ENCODE results near the gene COL18A1. TPM values are rescaled to one million over a fixed set of nuclear protein-coding genes. Genes with fewer than 3 reads are reported as not detected.
"Not testable (repeated sequence)": the region's sequence is repeated elsewhere in the genome, so short reads cannot be mapped to it uniquely, and the experiment has no call there.

The COL18A1 gene
- total RNA-seq, 1 donor from 2014 or later, result 535 TPM

DNA sequence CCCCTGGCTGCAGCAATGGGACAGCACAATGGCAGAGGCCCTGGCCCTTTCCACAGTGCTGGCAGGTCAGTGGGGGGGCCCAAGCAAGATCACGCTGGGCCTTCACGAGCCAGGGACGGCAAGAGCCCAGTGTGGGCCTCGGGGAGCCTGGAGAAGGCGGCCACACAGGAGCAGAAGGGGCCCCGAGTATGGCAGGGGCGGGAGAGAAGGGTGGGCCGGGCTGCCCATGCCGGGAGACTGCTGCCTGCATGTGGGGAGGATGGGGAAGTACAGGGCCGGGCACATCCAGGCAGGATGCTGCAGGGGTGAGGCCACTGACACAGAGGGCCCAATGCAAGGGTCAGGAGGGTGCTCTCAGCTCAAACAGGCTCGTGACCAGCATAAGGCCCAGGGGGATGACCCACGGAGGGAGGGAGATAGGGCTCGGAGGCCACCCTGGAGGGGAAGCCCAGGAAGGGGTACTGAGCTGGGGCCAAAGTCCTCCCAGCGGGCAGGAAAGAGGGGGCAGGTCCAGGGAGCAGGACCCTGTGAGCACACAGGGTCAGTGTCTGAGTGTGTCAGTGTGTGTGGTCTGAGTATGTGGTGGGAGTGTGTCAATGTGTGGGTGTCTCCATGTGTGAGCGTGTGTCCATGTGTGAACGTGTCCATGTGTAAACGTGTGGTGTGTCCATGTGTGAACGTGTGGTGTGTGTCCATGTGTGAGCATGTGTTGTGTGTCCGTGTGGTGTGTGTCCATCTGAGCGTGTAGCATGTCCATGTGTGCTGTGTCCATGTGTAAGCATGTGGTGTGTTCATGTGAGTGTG lies 124.2 kb downstream of the COL18A1 start:
- no peak overlapping the region for H3K4me3 ChIP-seq (ENCODE audit: low read depth, low read length)
- no peak for DNase-seq (ENCODE audit: low read depth)
- TF ChIP-seq, protein P1, sequence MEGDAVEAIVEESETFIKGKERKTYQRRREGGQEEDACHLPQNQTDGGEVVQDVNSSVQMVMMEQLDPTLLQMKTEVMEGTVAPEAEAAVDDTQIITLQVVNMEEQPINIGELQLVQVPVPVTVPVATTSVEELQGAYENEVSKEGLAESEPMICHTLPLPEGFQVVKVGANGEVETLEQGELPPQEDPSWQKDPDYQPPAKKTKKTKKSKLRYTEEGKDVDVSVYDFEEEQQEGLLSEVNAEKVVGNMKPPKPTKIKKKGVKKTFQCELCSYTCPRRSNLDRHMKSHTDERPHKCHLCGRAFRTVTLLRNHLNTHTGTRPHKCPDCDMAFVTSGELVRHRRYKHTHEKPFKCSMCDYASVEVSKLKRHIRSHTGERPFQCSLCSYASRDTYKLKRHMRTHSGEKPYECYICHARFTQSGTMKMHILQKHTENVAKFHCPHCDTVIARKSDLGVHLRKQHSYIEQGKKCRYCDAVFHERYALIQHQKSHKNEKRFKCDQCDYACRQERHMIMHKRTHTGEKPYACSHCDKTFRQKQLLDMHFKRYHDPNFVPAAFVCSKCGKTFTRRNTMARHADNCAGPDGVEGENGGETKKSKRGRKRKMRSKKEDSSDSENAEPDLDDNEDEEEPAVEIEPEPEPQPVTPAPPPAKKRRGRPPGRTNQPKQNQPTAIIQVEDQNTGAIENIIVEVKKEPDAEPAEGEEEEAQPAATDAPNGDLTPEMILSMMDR (conservative IDR thresholded peaks at IDR 0.05; ENCODE audit: low read depth, low read length), result no peak

DNA sequence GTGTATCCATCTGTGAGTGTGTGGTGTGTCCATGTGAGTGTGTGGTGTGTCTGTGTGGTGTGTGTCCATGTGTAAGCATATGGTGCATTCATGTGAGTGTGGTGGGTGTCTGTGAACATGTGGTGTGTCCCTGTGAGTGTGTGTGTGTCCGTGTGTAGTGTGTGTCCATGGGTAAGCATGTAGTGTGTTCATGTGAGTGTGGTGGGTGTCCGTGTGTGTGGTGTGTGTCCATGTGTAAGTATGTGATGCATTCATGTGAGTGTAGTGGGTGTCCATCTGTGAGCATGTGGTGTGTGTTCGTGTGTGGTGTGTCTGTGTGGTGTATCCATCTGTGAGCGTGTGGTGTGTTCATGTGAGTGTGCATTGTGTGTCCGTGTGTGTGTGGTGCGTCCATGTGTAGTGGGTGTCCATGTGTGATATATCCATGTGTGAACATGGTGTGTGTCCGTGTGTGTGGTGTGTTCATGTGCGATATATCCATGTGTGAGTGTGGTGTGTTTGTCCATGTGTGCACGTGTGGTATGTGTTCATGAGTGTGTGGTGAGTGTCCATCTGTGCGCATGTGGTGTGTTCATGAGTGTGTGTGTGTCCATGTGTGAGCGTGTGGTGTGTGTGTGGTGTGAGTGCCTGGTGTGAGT lies 124.9 kb downstream of the COL18A1 start:
- no peak for DNase-seq (ENCODE audit: low read depth)
- no peak overlapping the region for H3K4me3 ChIP-seq (ENCODE audit: low read depth, low read length)
- TF ChIP-seq, protein P1 (conservative IDR thresholded peaks at IDR 0.05; ENCODE audit: low read depth, low read length), result no peak

DNA sequence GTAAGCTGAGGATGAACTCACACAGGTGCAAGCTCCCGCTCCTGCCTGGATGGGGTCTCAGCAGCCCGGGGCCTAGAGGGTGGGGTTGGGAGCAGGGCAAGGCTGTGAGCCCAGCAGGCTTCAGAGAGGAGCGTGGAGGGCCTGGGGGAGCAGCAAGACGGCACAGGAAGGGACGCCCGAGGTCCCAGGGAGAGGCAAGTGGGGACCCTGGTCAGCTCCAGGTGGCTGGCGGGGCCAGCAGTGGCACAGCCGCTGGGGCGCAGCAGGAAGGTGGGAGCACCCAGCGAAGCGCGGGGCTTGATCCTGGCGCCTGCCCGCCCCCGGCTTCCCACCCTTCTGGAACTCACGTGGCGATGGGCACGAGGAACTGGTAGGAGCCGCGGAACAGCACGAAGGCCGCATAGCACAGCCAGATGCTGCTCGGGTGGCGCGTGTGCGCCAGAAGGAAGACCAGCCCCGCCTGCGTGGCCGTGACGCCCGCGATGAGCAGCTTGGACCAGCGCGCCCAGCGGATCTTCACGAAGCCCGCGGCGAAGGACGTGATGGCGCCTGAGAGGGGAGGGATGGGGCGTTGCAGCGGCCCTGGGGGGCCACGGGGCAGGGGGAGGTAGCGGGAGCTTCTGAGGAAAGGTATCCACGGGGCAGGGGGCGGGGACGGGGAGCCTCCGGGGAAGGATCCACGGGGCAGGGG lies 125.6 kb downstream of the COL18A1 start:
- DNase-seq (ENCODE audit: low read depth), result no peak
- TF ChIP-seq, protein P1 (conservative IDR thresholded peaks at IDR 0.05; ENCODE audit: low read depth, low read length), result no peak
- no peak overlapping the region for H3K4me3 ChIP-seq (ENCODE audit: low read depth, low read length)

DNA sequence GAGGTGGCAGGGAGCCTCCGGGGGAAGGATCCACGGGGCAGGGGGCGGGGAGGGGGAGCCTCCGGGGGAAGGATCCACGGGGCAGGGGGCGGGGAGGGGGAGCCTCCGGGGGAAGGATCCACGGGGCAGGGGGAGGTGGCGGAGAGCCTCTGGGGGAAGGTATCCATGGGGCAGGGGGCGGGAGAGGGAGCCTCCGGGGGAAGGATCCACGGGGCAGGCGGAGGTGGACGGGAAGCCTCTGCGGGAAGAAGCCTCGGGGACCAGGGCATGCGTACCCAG lies 126.1 kb downstream of the COL18A1 start:
- DNase-seq (ENCODE audit: low read depth); H3K4me3 ChIP-seq (ENCODE audit: low read depth, low read length): not testable (repeated sequence)

DNA sequence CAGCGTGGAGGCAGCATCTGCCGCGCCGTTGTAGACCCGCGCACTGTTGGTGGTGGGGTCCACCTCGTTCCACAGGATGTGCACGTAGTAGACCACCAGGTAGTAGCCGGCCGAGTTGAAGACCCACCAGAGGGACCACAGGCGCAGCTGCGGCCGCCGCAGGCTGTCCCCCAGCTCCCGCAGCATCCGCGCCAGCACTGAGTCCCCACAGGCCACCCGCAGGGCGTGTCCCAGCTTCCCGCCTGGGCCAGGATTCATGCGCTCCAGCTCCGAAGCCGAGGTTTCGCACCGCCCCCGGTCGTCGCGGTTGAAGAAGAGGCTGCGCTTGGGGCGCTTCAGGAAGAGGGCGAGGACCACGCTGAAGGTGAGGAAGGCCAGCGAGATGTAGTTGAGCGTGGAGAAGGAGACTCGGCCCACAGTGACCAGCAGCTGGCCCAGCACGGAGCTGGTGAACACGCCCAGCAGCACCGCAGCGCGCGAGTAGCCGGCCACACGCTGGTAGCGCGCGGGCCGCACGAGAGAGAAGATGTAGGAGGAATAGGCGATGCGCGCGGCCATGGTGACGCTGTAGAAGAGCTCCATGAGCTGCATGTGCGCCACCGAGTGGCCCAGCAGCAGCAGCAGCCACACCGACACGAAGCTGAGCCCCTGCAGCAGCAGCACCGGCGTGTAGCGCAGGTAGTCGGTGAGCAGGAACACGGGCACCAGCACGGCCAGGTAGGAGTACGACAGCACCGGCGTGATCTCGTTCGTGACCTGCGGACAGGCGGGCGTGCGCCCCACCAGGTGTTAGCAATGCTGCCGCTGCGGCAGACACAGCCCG lies 126.6 kb downstream of the COL18A1 start:
- H3K4me3 ChIP-seq (ENCODE audit: low read depth, low read length), result no peak overlapping the region
- TF ChIP-seq, protein P1 (conservative IDR thresholded peaks at IDR 0.05; ENCODE audit: low read depth, low read length), result no peak
- no peak for DNase-seq (ENCODE audit: low read depth)

DNA sequence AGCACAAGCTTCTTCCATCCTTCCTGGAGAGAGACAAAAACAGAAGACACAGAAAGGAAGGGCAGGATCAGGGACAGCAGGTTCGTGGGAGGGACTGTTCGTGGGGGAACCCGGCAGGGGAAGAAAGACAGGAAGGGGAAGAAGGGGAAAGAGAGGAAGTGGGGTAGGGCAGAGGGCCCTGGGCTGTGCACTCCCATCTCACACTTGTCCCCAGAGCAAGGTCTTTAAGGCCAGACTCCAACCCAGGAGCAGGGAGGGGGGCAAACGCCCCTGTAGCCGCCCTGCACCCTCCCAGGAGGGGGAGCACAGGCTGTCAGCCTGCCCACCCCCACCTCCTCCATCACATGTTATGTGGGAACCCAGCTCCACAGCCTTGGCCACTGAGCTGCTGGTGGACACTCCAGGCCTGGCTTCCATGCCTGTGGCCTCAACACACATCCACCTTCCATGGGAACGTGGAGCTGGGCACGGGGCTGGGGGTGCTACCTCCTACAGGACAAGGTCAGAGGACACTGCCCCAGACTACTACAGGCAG lies 127.9 kb downstream of the COL18A1 start:
- TF ChIP-seq, protein P1 (conservative IDR thresholded peaks at IDR 0.05; ENCODE audit: low read depth, low read length), result no peak
- DNase-seq (ENCODE audit: low read depth), result no peak

More for the DNA sequence above, 127.9 kb downstream of the COL18A1 start:
- H3K4me3 ChIP-seq (ENCODE audit: low read depth, low read length), result no peak overlapping the region

Measured in epithelial cell of proximal tubule (primary cell).